Measurements from ENCODE around the gene EPM2A. TPM values are rescaled to one million over a fixed set of nuclear protein-coding genes. Genes with fewer than 3 reads are reported as not detected.

EPM2A gene
- total RNA-seq, 2 experiments from 2014 or later: 9.9 to 10.7 TPM

DNA sequence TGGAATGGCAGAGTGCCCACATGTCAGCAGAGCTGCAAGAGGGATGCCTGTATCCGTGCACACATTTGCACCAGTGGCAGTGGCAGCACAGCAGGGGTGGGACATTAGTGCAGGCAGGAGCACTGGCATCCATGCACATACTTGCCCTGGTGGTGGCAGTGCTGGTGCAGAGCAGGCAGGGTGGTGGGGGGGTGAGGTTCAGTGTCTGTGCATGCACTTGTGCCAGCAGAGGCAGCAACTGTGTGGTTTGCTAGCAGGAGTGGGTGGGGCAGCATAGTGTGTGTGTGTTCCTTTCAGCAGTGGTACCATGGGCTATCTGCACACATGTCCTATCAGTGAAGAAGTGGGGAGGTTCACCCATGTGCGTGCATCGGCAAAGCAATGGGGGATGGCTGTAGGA is 151.6 kb downstream of the EPM2A start:
- Mint-ChIP-seq H3K36me3 (ENCODE audit: low read depth) (no peaks in the 10 kb centered on the region), H3K27ac (no peak overlapping the region), H3K27me3 (ENCODE audit: low read depth) (peaks cover 5% of the 10 kb centered on the region), H3K4me3 (no peak overlapping the region), H3K4me1 (ENCODE audit: low read depth) (no peaks in the 10 kb centered on the region), H3K9me3 (peaks cover 4% of the 10 kb centered on the region)
- no peak for DNase-seq
- CTCF ChIA-PET: no interaction called here
- intact Hi-C loops (cut with micrococcal nuclease): no loop called here

Other genes with a start within 250 kb of the EPM2A start
- 1 to 10 TPM; 2.0 to 2.1 TPM for gene FBXO30, start 79.3 kb upstream of the EPM2A start, total RNA-seq
- gene SHPRH, start 228.8 kb upstream of the EPM2A start, total RNA-seq: 10 to 100 TPM; 11.0 to 12.9 TPM

Measured in activated naive CD4-positive, alpha-beta T cell treated with anti-CD3 and anti-CD28 coated beads for 36 hours (primary cell).